BLaER1 treated with 17β-estradiol and CSF1 and Interleukin-3, amounts not matched to agents 10 nM and 100 nM (cell line): Measurements from ENCODE around the gene IRX2.

Experiments used
- H3K27ac ChIP-seq, 11 experiments: shearing (Covaris generic); formaldehyde crosslinking; 2 replicates each; pipeline ENCODE4 v1.8.1; 2022
- H3K27me3 ChIP-seq, 11 experiments: shearing (Covaris generic); formaldehyde crosslinking; 2 replicates each; pipeline ENCODE4 v1.8.1; 2022
- H3K36me3 ChIP-seq, 11 experiments: shearing (Covaris generic); formaldehyde crosslinking; 2 replicates each; pipeline ENCODE4 v1.8.1; 2022
- H3K4me1 ChIP-seq, 10 experiments: shearing (Covaris generic); formaldehyde crosslinking; 2 replicates each; pipeline ENCODE4 v1.8.1; 2022
- H3K4me2 ChIP-seq, 11 experiments: shearing (Covaris generic); formaldehyde crosslinking; 2 replicates each; pipeline ENCODE4 v1.8.1; 2022
- H3K4me3 ChIP-seq, 10 experiments: shearing (Covaris generic); formaldehyde crosslinking; 2 replicates each; pipeline ENCODE4 v1.8.1; 2022
- H3K9ac ChIP-seq, 11 experiments: shearing (Covaris generic); formaldehyde crosslinking; 2 replicates each; pipeline ENCODE4 v1.8.1; 2022
- H3K9me3 ChIP-seq, 11 experiments: shearing (Covaris generic); formaldehyde crosslinking; replicated peaks in 1 of 11; 2 replicates each; pipeline ENCODE4 v1.8.1; 2022
- H4K20me1 ChIP-seq, 11 experiments: shearing (Covaris generic); formaldehyde crosslinking; 2 replicates each; pipeline ENCODE4 v1.8.1; 2022
- Cebpa-rat ChIP-seq, 11 experiments: shearing (Covaris generic); IDR thresholded peaks; 2 replicates each; pipeline ENCODE4 v1.8.1; 2022

The IRX2 gene

DNA sequence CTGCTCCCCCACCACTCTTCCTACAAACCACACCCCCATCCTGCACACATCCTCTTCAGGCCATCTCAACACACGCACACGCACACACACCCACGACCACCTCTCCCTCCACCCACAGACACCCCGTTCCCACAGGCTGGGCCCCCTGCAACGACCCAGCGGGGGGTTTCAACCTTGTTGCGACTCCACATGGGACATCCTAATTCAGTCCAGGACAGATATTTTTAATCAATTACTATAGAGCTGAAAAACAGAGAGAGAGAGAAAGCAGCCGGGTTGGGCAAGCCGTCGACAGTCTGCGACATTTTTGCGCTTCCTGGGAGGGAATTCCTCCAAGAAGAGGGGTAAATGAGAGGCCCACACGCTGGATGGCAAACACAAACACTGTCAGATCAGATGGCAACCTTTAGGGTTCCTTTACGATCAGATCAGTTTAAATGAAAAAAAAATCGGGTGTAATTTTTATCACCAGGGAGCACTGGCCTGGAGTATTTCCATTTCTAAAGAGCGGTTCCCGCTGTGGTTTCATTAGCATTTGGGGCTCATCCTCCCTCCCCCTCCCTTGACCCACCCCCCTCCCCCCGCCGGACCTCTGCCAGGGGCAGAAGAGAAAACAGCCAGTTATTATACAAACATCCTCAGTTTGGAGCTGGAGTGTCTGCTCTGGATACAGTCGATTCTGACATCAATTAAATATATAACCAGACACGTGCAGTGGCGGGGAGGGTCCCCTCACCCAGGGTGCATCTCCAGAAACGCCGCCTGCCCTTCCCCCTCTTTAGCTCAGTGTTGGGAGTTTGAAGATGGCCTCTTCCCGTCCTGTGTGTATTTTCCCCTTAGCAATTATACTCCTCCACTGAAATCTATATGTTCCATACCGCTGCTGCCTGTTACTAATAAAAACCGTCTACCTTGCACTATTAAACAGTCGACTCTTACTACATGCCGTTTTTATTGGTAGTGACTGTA is 2.3 kb upstream of the IRX2 start:
- H4K20me1 ChIP-seq: peaks cover 25 to 33% (median 26%) of the 10 kb centered on the region in 11 experiments; a peak in 21 of 22 replicates
- no peak for TF ChIP-seq Cebpa-rat (IDR thresholded peaks at IDR 0.05)
- peaks cover 19 to 53% (median 50%) of the 10 kb centered on the region in 11 experiments; a peak in 21 of 22 replicates for H3K9me3 ChIP-seq
- peak overlapping the region; percentile 79 to 97 (median 91); a peak in 20 of 22 replicates for H3K27ac ChIP-seq
- peak overlapping the region; percentile 60 to 86 (median 80) for H3K4me3 ChIP-seq
- peak overlapping the region; percentile 83 to 97 (median 93); a peak in 21 of 22 replicates for H3K9ac ChIP-seq
- peaks cover 0 to 26% (median 0%) of the 10 kb centered on the region in 11 experiments; a peak in 6 of 22 replicates for H3K27me3 ChIP-seq
- peaks cover 7 to 44% (median 19%) of the 10 kb centered on the region in 11 experiments; a peak in 21 of 22 replicates for H3K36me3 ChIP-seq
- peak overlapping the region; percentile 93 to 100 (median 97) for H3K4me2 ChIP-seq
- H3K4me1 ChIP-seq: peaks cover 32 to 60% (median 51%) of the 10 kb centered on the region in 10 experiments

DNA sequence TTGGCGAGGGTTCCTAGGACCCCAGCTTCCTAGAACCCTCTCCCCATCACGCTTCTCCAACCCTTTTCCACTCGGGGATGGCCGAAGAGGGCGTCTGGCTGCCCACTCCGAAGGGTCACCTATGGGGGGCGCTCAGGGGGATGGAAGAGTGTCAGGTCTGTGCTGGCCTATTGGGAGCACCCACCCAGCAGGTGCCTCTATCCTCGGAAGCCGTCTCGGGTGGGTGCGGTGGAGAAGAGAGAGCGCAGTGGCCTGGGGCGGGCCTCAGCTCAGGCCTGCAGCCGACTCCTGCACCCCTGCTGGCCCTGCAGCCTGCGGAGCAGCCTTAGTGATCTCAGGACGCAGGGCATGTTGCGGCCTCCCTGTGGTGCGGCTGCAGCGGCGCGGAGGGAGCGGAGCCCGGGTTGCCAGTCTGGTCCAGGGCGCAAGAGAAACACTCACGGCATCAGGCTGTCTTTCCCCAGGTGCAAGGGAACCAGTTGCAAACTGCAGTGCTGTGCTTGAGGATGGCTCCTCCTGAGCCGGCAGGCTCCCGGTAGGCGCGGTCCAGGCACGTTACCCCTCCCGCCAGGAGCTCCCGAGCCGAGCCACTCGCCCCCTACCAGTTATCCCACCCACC is 1.5 kb upstream of the IRX2 start:
- Histone ChIP-seq H3K4me3 (peak overlapping the region; percentile 60 to 86 (median 80)), H3K4me2 (peak overlapping the region; percentile 93 to 100 (median 97)), H3K27ac (peak overlapping the region; percentile 79 to 97 (median 91)), H3K36me3 (peaks cover 15 to 49% (median 27%) of the 10 kb centered on the region in 11 experiments; a peak in 21 of 22 replicates), H3K9me3 (peaks cover 19 to 54% (median 49%) of the 10 kb centered on the region in 11 experiments; a peak in 21 of 22 replicates), H4K20me1 (peaks cover 33 to 41% (median 34%) of the 10 kb centered on the region in 11 experiments; a peak in 21 of 22 replicates), H3K9ac (peak overlapping the region; percentile 83 to 97 (median 93)), H3K4me1 (peaks cover 24 to 52% (median 44%) of the 10 kb centered on the region in 10 experiments), H3K27me3 (peaks cover 0 to 26% (median 0%) of the 10 kb centered on the region in 11 experiments; a peak in 6 of 22 replicates)
- TF ChIP-seq Cebpa-rat (IDR thresholded peaks at IDR 0.05): no peak

DNA sequence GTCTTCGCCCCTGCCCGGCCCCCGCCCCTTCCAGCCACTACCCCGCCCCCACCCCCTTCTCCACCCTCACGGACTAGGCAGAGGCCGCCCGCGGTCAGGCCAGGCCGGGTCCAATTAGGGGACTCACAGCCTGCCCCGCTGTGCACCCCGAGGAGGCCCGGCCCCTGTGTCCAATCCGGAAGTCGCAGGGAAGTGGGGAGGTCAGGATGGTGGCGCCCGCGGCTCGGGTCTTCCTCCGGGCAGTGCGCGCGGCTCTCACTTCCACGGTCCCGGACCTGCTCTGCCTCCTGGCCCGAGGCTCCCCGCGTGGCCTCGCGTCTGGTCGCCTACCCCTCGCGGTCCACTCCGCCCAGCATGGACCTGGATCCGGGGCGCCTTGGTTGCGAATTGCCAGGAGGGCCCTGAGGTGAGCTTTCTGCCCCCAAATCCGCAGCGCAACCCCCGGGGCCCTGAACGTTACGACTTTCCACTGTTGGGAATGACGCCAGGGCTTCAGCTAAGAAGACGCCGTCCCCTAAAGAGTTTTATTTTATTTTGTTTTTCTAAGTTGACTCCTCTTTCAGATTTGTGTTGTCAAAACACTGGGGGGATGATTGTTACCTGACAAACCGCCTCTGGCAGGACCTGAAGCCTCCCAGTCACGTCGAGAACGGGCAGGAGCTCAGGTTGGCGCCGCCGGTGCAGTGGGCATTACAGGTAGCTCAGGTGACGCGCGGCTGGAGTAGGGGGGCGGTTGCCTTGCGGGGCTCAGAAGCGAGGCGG is 763 bp upstream of the IRX2 start:
- Histone ChIP-seq H3K4me3 (peak overlapping the region; percentile 60 to 86 (median 80)), H3K4me2 (peak overlapping the region; percentile 93 to 100 (median 97)), H3K36me3 (peaks cover 18 to 49% (median 34%) of the 10 kb centered on the region in 11 experiments; a peak in 21 of 22 replicates), H3K9ac (peak overlapping the region; percentile 83 to 97 (median 93)), H3K4me1 (peaks cover 18 to 51% (median 40%) of the 10 kb centered on the region in 10 experiments), H3K27me3 (peaks cover 0 to 26% (median 0%) of the 10 kb centered on the region in 11 experiments; a peak in 6 of 22 replicates), H3K9me3 (peaks cover 19 to 48% (median 43%) of the 10 kb centered on the region in 11 experiments; a peak in 21 of 22 replicates), H4K20me1 (peaks cover 40 to 48% (median 40%) of the 10 kb centered on the region in 11 experiments; a peak in 21 of 22 replicates), H3K27ac (peak overlapping the region; percentile 79 to 97 (median 91))
- TF ChIP-seq Cebpa-rat (IDR thresholded peaks at IDR 0.05): no peak

DNA sequence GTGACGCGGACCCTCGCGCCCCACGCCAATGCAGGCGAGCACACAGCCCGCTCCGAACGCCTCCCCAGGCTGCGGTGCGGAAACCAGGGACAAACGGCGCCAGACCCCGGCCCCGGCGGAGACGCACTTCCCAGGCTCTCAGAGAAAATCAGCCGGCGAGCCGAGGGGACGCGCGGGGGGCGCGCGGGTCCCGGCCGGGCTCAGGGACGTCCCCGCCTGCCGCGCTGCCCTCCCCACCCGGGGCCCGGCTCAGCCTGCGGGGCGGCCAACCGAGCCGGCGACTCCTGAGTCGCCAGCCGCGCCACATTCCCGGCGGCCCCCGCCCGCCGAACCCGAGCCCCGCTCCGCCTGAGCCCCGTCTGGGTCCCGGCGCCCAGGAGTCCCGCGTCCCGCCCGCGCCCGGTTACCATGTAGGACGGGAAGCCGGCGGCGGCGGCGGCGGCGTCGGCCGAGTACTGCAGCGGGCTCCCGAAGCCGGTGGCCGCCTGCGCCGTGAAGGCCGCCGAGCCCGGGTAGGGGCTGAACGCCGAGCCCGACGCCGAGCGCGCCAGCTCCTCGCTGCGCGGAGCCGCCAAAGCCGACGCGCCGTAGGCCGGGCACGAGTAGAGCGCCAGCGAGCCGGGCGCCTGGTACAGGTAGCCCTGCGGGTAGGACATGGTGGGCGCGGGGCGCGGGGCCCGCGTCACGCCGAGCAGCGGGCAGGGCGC is 566 bp downstream of the IRX2 start:
- TF ChIP-seq Cebpa-rat (IDR thresholded peaks at IDR 0.05): no peak
- Histone ChIP-seq H3K36me3 (peaks cover 18 to 51% (median 38%) of the 10 kb centered on the region in 11 experiments; a peak in 21 of 22 replicates), H3K4me1 (peaks cover 14 to 49% (median 37%) of the 10 kb centered on the region in 10 experiments), H3K27ac (peak overlapping the region; percentile 82 to 94 (median 91)), H3K9ac (peak overlapping the region; percentile 88 to 98 (median 93)), H3K4me2 (peak overlapping the region; percentile 77 to 93 (median 82); a peak in 20 of 22 replicates), H3K27me3 (peaks cover 0 to 19% (median 0%) of the 10 kb centered on the region in 11 experiments; a peak in 6 of 22 replicates), H4K20me1 (peaks cover 46 to 61% (median 54%) of the 10 kb centered on the region in 11 experiments; a peak in 21 of 22 replicates), H3K4me3 (peak overlapping the region; percentile 72 to 86 (median 81)), H3K9me3 (peaks cover 19 to 35% (median 31%) of the 10 kb centered on the region in 11 experiments; a peak in 21 of 22 replicates)

DNA sequence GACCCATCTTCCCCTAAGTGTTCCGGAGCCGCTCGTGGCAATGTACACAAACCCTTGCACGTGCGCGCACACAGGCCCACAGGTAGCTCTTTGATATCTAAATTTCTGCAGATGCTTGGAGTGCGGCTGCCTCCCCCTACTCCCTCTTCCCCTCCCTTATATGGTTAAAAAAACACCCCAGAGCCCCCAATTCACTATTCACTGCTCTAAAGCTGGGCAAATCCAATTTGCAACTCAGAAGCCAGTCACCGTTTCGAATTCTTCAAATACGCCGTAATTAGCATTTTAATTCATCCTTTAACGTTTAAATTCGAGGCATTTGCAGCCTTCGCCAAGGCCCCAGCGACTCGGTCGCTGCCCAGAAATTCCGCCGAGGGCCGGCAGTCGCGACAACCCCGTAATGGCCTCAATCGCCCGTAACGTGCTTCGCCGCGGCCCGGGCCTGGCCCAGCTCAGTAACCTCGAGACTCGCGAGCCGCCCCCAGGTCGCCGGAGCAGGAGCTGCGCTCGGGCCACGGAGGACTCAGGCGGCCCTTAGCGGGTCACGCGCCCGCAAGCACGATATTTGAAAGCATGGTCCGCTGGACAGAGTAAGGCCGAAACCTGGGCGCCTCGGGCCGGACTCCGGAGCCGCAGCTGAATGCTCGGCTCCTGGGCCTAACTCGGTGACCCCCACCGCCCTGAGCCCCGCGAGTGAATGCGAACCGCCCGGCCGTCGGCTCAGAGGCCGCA is 1.3 kb downstream of the IRX2 start:
- no peak for TF ChIP-seq Cebpa-rat (IDR thresholded peaks at IDR 0.05)
- H3K4me2 ChIP-seq: peak overlapping the region; percentile 77 to 93 (median 82)
- peak overlapping the region; percentile 82 to 94 (median 91) for H3K27ac ChIP-seq

DNA sequence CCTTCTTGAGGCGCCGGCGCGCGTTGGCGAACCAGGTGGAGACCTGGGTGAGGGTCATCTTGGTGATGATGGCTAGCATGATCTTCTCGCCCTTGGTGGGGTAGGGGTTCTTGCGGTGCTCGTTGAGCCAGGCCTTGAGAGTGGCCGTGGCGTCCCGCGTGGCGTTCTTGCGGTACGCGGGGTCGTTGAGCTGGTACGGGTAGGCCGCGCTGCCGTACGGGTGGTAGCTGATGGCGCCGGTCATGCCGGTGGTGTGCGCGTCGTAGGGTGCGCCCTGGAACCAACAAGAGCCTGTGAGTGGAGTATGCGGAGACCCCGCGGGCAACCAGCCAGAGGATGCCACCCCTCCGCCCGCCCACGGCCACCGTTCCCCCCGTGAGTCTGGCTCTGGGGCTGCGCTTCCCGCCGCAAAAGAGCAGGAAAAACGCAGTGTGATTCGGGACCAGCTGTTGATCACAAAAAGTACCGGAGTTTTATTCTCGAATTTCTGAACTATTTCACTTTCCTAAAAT is 1.9 kb downstream of the IRX2 start:
- Histone ChIP-seq H3K36me3 (peaks cover 18 to 64% (median 51%) of the 10 kb centered on the region in 11 experiments; a peak in 21 of 22 replicates), H4K20me1 (peaks cover 57 to 74% (median 67%) of the 10 kb centered on the region in 11 experiments; a peak in 21 of 22 replicates), H3K9ac (peak overlapping the region; percentile 88 to 98 (median 93)), H3K27ac (peak overlapping the region; percentile 65 to 94 (median 91); a peak in 21 of 22 replicates), H3K4me1 (peaks cover 19 to 51% (median 37%) of the 10 kb centered on the region in 10 experiments; a peak in 19 of 20 replicates), H3K4me2 (peak overlapping the region; percentile 77 to 93 (median 82)), H3K4me3 (peak overlapping the region; percentile 72 to 86 (median 81)), H3K9me3 (peaks cover 19 to 35% (median 31%) of the 10 kb centered on the region in 11 experiments; a peak in 21 of 22 replicates), H3K27me3 (peaks cover 0 to 14% (median 3%) of the 10 kb centered on the region in 11 experiments; a peak in 6 of 22 replicates)
- TF ChIP-seq Cebpa-rat (IDR thresholded peaks at IDR 0.05): no peak

More for the DNA sequence above, 1.3 kb downstream of the IRX2 start:
- Histone ChIP-seq H3K4me3 (peak overlapping the region; percentile 72 to 86 (median 81)), H3K9me3 (peaks cover 19 to 35% (median 31%) of the 10 kb centered on the region in 11 experiments; a peak in 21 of 22 replicates), H3K27me3 (peaks cover 0 to 13% (median 0%) of the 10 kb centered on the region in 11 experiments; a peak in 3 of 22 replicates), H3K4me1 (peaks cover 15 to 49% (median 37%) of the 10 kb centered on the region in 10 experiments; a peak in 19 of 20 replicates), H3K36me3 (peaks cover 18 to 58% (median 45%) of the 10 kb centered on the region in 11 experiments; a peak in 21 of 22 replicates), H4K20me1 (peaks cover 53 to 68% (median 61%) of the 10 kb centered on the region in 11 experiments; a peak in 21 of 22 replicates), H3K9ac (peak overlapping the region; percentile 88 to 98 (median 93))
